Endodermal cell (in vitro differentiated cells): ENCODE results near the gene EXD3. TPM values are rescaled to one million over a fixed set of nuclear protein-coding genes. Genes with fewer than 3 reads are reported as not detected.

ENCODE experiments used
- DNase-seq: peaks from one replicate; pipeline ENCODE4 v3.0.0-alpha.2; 2017
- H3K27ac ChIP-seq: 2 replicates; pipeline ENCODE4 v1.5.1; 2013; ENCODE audit warnings: mild to moderate bottlenecking, low read depth, low read length, moderate library complexity
- H3K27me3 ChIP-seq: 2 replicates; pipeline ENCODE4 v1.6.1; 2013; ENCODE audit warnings: mild to moderate bottlenecking, low read length, moderate library complexity; ENCODE audit not compliant: insufficient read depth, control insufficient read depth, poor library complexity, severe bottlenecking
- H3K36me3 ChIP-seq: 2 replicates; pipeline ENCODE4 v1.7.0; 2013; ENCODE audit warnings: mild to moderate bottlenecking, low read length, moderate library complexity; ENCODE audit not compliant: control insufficient read depth, insufficient read depth
- H3K4me1 ChIP-seq: one replicate; pipeline ENCODE4 v1.7.0; 2013; ENCODE audit warnings: low read length; ENCODE audit not compliant: control insufficient read depth, insufficient read depth
- H3K4me3 ChIP-seq: 2 replicates; pipeline ENCODE4 v1.5.1; 2013; ENCODE audit warnings: mild to moderate bottlenecking, low read length, moderate library complexity
- H3K9ac ChIP-seq: 2 replicates; pipeline ENCODE4 v1.6.1; 2013; ENCODE audit warnings: mild to moderate bottlenecking, low read length, moderate library complexity; ENCODE audit not compliant: poor library complexity, severe bottlenecking; ENCODE audit errors: extremely low read depth
- H3K9me3 ChIP-seq: 2 replicates; pipeline ENCODE4 v1.6.1; 2013; ENCODE audit warnings: mild to moderate bottlenecking, low read length, moderate library complexity; ENCODE audit not compliant: control insufficient read depth
- H3K27ac Mint-ChIP-seq: 2 replicates; pipeline ENCODE4 v1.8.0; 2020; ENCODE audit warnings: mixed read lengths
- H3K27me3 Mint-ChIP-seq: 2 replicates; pipeline ENCODE4 v1.8.0; 2021; ENCODE audit warnings: mild to moderate bottlenecking, mixed read lengths; ENCODE audit not compliant: insufficient read depth
- H3K36me3 Mint-ChIP-seq: 2 replicates; pipeline ENCODE4 v1.8.0; 2020; ENCODE audit warnings: low read depth, mixed read lengths
- H3K4me1 Mint-ChIP-seq: 2 replicates; pipeline ENCODE4 v1.8.0; 2020; ENCODE audit warnings: mixed read lengths
- H3K4me3 Mint-ChIP-seq: 2 replicates; pipeline ENCODE4 v1.8.0; 2020; ENCODE audit warnings: mild to moderate bottlenecking, moderate library complexity, mixed read lengths
- H3K9me3 Mint-ChIP-seq: 2 replicates; pipeline ENCODE4 v1.8.0; 2020; ENCODE audit warnings: mild to moderate bottlenecking, mixed read lengths
- WGBS, 2 experiments: methylation state at CpG; one replicate each; pipeline versions ENCODE4 v1.1.5 to v1.1.7; 2013; ENCODE audit warnings: missing lambda C conversion rate in 2 of 2, mixed read lengths in 1 of 2; ENCODE audit not compliant: insufficient coverage in 1 of 2, insufficient read length in 1 of 2; 5-methylcytosine and 5-hydroxymethylcytosine counted together
- total RNA-seq, 2 donors: library from RNA; stranded (reverse); fragmentation: NEBNext Ultra II Directional in 1 of 2; extraction: Animal tissue kit (Norgen Biotek cat#: 25700) in 1 of 2; gene quantifications; 2 replicates in 1 of 2; 3 replicates in 1 of 2; pipeline ENCODE4 v1.2.1, GENCODE V29; 2021
- TF ChIP-seq, protein P1 (sequence below): fragments of 200-600 bp; sonication (generic); conservative IDR thresholded peaks from 2 replicates; pipeline ENCODE4 v1.5.0; 2021; ENCODE audit warnings: antibody characterized with exemption, mild to moderate bottlenecking

EXD3 gene
- total RNA-seq, 2 donors from 2014 or later = 15.5 to 31.0 TPM

DNA sequence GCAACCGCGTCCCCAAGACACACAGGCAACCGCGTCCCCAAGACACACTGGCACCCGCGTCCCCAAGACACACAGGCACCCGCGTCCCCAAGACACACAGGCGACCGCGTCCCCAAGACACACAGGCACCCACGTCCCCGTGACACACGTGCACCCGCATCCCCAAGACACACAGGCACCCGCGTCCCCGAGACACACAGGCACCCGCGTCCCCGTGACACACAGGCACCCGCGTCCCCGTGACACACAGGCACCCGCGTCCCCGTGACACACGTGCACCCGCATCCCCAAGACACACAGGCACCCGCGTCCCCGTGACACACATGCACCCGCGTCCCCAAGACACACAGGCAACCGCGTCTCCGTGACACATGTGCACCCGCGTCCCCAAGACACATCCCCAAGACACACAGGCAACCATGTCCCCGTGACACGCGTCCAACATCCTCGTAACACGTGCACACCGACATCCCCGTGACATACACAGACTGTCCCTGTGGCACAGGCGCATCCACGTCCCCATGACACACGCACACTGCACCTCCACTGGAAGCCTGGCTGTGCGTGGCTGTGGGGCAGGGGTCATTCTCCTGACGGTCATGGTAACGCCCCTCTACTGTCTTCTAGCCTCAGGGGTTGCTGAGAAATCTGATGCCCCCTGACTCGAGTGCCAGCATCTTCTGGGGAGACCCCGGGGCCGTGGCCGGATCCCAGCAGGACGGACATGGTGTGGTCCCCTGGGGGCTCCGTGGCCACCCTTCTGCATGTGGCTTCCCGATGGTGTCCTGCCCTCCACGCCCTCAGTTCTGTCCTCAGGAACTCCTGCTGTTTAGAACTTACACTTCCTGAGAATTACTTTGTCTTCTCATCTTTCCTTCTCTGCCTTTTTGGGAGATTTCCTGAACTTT is 24.1 kb downstream of the EXD3 start:
- Histone ChIP-seq H3K9ac (no peak overlapping the region), H3K9me3 (no peaks in the 10 kb centered on the region), H3K36me3 (no peaks in the 10 kb centered on the region), H3K4me3 (no peak overlapping the region), H3K27me3 (no peaks in the 10 kb centered on the region), H3K27ac (no peak overlapping the region), H3K4me1 (no peaks in the 10 kb centered on the region)
- no peak for DNase-seq
- H3K27ac Mint-ChIP-seq = no peak overlapping the region
- peaks cover 3% of the 10 kb centered on the region for H3K27me3 Mint-ChIP-seq
- H3K4me3 Mint-ChIP-seq = no peak overlapping the region
- H3K9me3 Mint-ChIP-seq = peaks cover 23% of the 10 kb centered on the region
- no peaks in the 10 kb centered on the region for H3K4me1 Mint-ChIP-seq
- WGBS, 2 experiments = 96 to 97% methylated on average over 47 to 60 of the region's 60 CpGs
- peaks cover 25% of the 10 kb centered on the region for H3K36me3 Mint-ChIP-seq
- TF ChIP-seq, protein P1, sequence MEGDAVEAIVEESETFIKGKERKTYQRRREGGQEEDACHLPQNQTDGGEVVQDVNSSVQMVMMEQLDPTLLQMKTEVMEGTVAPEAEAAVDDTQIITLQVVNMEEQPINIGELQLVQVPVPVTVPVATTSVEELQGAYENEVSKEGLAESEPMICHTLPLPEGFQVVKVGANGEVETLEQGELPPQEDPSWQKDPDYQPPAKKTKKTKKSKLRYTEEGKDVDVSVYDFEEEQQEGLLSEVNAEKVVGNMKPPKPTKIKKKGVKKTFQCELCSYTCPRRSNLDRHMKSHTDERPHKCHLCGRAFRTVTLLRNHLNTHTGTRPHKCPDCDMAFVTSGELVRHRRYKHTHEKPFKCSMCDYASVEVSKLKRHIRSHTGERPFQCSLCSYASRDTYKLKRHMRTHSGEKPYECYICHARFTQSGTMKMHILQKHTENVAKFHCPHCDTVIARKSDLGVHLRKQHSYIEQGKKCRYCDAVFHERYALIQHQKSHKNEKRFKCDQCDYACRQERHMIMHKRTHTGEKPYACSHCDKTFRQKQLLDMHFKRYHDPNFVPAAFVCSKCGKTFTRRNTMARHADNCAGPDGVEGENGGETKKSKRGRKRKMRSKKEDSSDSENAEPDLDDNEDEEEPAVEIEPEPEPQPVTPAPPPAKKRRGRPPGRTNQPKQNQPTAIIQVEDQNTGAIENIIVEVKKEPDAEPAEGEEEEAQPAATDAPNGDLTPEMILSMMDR = no peak

DNA sequence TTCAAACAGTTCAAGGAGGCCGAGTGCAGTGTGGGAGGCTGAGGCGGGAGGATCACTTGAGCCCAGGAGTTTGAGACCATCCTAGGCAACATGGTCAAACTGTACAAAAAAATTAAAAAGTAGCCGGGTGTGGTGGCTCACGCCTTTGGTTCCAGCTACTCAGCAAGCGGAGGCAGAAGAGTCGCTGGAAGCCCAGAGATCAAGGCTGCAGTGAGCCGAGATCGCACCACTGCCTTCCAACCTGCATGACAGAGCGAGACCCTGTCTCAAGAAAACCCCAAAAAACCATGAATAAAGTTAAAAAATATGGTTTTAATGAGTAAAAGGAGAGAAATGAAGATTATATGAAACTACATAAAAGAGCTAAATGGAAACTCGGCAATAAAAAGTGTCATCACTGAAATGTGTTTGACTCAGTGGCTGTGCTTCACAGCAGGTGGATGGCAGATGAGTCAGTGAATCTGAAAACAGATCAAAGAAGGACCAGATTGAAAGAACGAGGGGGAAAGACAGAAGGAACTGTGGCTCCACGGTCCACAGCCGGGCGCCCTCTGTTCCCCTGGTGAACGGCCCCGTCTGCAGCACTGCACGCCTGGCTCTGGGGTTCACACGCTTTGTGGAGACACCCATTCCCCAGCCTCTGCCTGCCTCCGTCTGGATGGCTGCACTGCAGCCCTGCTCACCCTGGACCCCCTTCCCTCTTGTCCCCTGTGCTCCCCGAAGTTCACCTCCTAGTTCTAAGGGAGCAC is 25.1 kb downstream of the EXD3 start:
- WGBS, 2 experiments = 88 to 90% methylated on average over 11 to 20 of the region's 20 CpGs

DNA sequence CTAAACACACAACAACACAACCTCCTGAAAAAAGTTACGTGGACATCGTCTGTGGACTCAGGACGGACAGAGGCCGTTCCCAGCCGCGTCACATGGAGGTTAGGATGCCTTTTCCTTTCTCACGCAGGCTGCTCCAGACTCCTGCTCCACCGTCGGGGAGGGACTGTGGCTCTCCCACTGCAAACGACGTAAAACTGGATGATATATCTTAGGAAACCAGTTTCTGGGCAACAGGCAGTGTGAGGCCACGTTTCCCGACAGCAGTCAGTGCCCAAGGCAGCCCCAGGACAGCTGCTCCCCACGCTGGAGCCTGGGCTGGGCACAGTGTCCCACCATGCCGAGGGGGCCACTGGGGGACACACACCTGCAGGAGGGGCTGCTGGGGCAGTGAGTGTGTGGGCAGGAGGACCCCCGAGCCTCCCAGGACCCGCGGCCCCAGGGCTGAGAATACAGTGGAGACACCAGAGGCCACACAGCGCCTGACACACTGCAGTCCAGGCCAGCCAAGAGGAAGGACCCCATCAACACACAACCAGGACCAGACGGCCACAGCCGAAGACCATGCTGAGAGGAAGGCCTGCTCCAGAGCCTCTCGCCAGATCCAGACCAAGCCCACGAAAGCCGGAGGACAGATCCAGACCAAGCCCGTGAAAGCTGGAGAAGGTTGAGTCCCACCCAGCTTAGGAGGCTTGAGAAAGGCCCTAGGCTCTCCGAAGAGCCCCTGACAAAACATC is 26.2 kb downstream of the EXD3 start:
- Mint-ChIP-seq H3K27ac (no peak overlapping the region), H3K4me1 (no peaks in the 10 kb centered on the region), H3K36me3 (peaks cover 15% of the 10 kb centered on the region), H3K9me3 (peaks cover 14% of the 10 kb centered on the region), H3K4me3 (no peak overlapping the region), H3K27me3 (peaks cover 3% of the 10 kb centered on the region)
- WGBS, 2 experiments = 94% methylated on average over 19 to 26 of the region's 26 CpGs
- H3K36me3 ChIP-seq = no peaks in the 10 kb centered on the region
- TF ChIP-seq, protein P1 = no peak
- no peak for DNase-seq
- H3K9ac ChIP-seq = no peak overlapping the region
- no peak overlapping the region for H3K27ac ChIP-seq
- no peak overlapping the region for H3K4me3 ChIP-seq
- no peaks in the 10 kb centered on the region for H3K27me3 ChIP-seq
- H3K4me1 ChIP-seq = no peaks in the 10 kb centered on the region
- H3K9me3 ChIP-seq = no peaks in the 10 kb centered on the region

More for the DNA sequence above, 25.1 kb downstream of the EXD3 start:
- Mint-ChIP-seq H3K4me3 (no peak overlapping the region), H3K27me3 (peaks cover 3% of the 10 kb centered on the region), H3K4me1 (no peaks in the 10 kb centered on the region), H3K27ac (no peak overlapping the region), H3K9me3 (peaks cover 23% of the 10 kb centered on the region), H3K36me3 (peaks cover 24% of the 10 kb centered on the region)
- TF ChIP-seq, protein P1 = no peak
- Histone ChIP-seq H3K9me3 (no peaks in the 10 kb centered on the region), H3K27ac (no peak overlapping the region), H3K4me3 (no peak overlapping the region), H3K36me3 (no peaks in the 10 kb centered on the region), H3K9ac (no peak overlapping the region), H3K4me1 (no peaks in the 10 kb centered on the region), H3K27me3 (no peaks in the 10 kb centered on the region)
- DNase-seq = no peak
